Panc1 (cell line): ENCODE results near the gene NCOR2. TPM values are rescaled to one million over a fixed set of nuclear protein-coding genes. Genes with fewer than 3 reads are reported as not detected.

ENCODE experiments used
- ATAC-seq: fragments of 200-7000 bp; cut with Tn5 transposase; 2 replicates; pipeline ENCODE4 v1.9.1; 2020; ENCODE audit warnings: mild to moderate bottlenecking, moderate library complexity
- BruUV-seq: library from RNA; stranded (reverse); fragments of 400-500 nt; replicated peaks from 2 replicates; lab custom pipeline; 2021; lab: Mats Ljungman, UMichigan
- CTCF ChIA-PET: fragments of 300-600 bp; sonication (Branson Sonifier 250); formaldehyde crosslinking; loops from one replicate; lab custom pipeline; 2022; ENCODE audit warnings: antibody characterized with exemption; lab: Charles Lee
- POLR2A ChIA-PET: fragments of 300-600 bp; sonication (Branson Sonifier 250); formaldehyde crosslinking; loops from one replicate; lab custom pipeline; 2022; ENCODE audit warnings: antibody characterized with exemption; lab: Charles Lee
- DNase-seq: peaks from one replicate; pipeline ENCODE4 v3.0.0-alpha.2; 2010; ENCODE audit warnings: low read depth, low spot score
- H3K27ac ChIP-seq: 2 replicates; pipeline ENCODE4 v1.5.1; 2011; ENCODE audit warnings: mild to moderate bottlenecking, low read length, inconsistent platforms
- H3K27me3 ChIP-seq: fragments of 200-500 bp; sonication (Bioruptor generic); 2 replicates; pipeline ENCODE4 v1.6.0; 2014; ENCODE audit warnings: low read length, inconsistent platforms; ENCODE audit not compliant: control insufficient read depth, insufficient read depth
- H3K36me3 ChIP-seq: fragments of 200-500 bp; sonication (Bioruptor generic); 2 replicates; pipeline ENCODE4 v1.5.1; 2014; ENCODE audit warnings: inconsistent platforms, mild to moderate bottlenecking, low read length, moderate library complexity; ENCODE audit not compliant: control insufficient read depth, insufficient read depth
- H3K4me1 ChIP-seq: 2 replicates; pipeline ENCODE4 v1.5.1; 2011; ENCODE audit warnings: inconsistent platforms, mild to moderate bottlenecking, low read length, moderate library complexity; ENCODE audit not compliant: control insufficient read depth, insufficient read depth
- H3K4me3 ChIP-seq, 2 experiments: 2 replicates each; pipeline ENCODE4 v1.5.1; 2011 to 2012; ENCODE audit warnings: low read depth in 2 of 2, low read length in 2 of 2, mild to moderate bottlenecking in 2 of 2, inconsistent platforms in 1 of 2, moderate library complexity in 1 of 2
- H3K9me3 ChIP-seq: fragments of 200-500 bp; sonication (Bioruptor generic); 2 replicates; pipeline ENCODE4 v1.5.1; 2014; ENCODE audit warnings: low read depth, mild to moderate bottlenecking, inconsistent platforms, low read length, moderate library complexity; ENCODE audit not compliant: control insufficient read depth, insufficient read depth
- CTCF ChIP-seq: fragments of 450-650 bp; IDR thresholded peaks from 2 replicates; pipeline ENCODE4 v1.5.1; 2017; ENCODE audit warnings: mild to moderate bottlenecking
- POLR2AphosphoS5 ChIP-seq: IDR thresholded peaks from 2 replicates; pipeline ENCODE4 v1.6.1; 2012; ENCODE audit warnings: mild to moderate bottlenecking, low read depth, low read length, moderate library complexity
- SIN3A ChIP-seq: IDR thresholded peaks from 2 replicates; pipeline ENCODE4 v1.6.1; 2012; ENCODE audit warnings: low read depth, mild to moderate bottlenecking, low read length, moderate library complexity, borderline replicate concordance; ENCODE audit not compliant: insufficient read depth
- TCF7L2 ChIP-seq: IDR thresholded peaks from 2 replicates; pipeline ENCODE4 v1.6.1; 2011; ENCODE audit warnings: mild to moderate bottlenecking, low read depth, low read length, inconsistent platforms
- in situ Hi-C: cut with HindIII; loops from 2 replicates; pipeline ENCODE4 v1.10.0; 2016; ENCODE audit warnings: low sequenced_read_pairs, low pct_unique_long_range_greater_than_20kb
- intact Hi-C: fragments of 100-400 bp; cut with micrococcal nuclease; formaldehyde crosslinking; loops from one replicate; pipeline ENCODE4 v1.10.0; 2022; ENCODE audit not compliant: unreplicated experiment
- total RNA-seq: library from RNA; stranded (reverse); gene quantifications from one replicate; pipeline ENCODE4 v1.2.1, GENCODE V29; 2021; ENCODE audit not compliant: unreplicated experiment
- TF ChIP-seq, protein P1 (sequence below), 2 experiments: IDR thresholded peaks; 2 replicates each; pipeline ENCODE4 v1.6.1; 2011 to 2012; ENCODE audit warnings: low read depth in 2 of 2, control low read depth in 1 of 2, low read length in 1 of 2, mild to moderate bottlenecking in 1 of 2, moderate library complexity in 1 of 2; ENCODE audit not compliant: insufficient read depth in 1 of 2

Gene NCOR2
- total RNA-seq, 1 experiment from 2014 or later, result 461 TPM

GRCh38 chr12:124609041-124609989 lies 41.9 kb upstream of the NCOR2 start:
- no peak overlapping the region for H3K4me3 ChIP-seq
- ATAC-seq (no peak), DNase-seq (no peak)
- CTCF ChIA-PET, result no interaction called here
- intact Hi-C loops, result no loop called here
- peaks cover 16% of the 10 kb centered on the region for H3K4me1 ChIP-seq
- POLR2A ChIA-PET, result no interaction called here
- no TSS peak for BruUV-seq
- H3K27ac ChIP-seq, result no peak overlapping the region
- H3K9me3 ChIP-seq, result no peaks in the 10 kb centered on the region
- in situ Hi-C loops, result no loop called here
- H3K36me3 ChIP-seq, result no peaks in the 10 kb centered on the region
- TF ChIP-seq POLR2AphosphoS5 (no peak), CTCF (no peak), TCF7L2 (peak; percentile 98), SIN3A (no peak)
- TF ChIP-seq, protein P1, sequence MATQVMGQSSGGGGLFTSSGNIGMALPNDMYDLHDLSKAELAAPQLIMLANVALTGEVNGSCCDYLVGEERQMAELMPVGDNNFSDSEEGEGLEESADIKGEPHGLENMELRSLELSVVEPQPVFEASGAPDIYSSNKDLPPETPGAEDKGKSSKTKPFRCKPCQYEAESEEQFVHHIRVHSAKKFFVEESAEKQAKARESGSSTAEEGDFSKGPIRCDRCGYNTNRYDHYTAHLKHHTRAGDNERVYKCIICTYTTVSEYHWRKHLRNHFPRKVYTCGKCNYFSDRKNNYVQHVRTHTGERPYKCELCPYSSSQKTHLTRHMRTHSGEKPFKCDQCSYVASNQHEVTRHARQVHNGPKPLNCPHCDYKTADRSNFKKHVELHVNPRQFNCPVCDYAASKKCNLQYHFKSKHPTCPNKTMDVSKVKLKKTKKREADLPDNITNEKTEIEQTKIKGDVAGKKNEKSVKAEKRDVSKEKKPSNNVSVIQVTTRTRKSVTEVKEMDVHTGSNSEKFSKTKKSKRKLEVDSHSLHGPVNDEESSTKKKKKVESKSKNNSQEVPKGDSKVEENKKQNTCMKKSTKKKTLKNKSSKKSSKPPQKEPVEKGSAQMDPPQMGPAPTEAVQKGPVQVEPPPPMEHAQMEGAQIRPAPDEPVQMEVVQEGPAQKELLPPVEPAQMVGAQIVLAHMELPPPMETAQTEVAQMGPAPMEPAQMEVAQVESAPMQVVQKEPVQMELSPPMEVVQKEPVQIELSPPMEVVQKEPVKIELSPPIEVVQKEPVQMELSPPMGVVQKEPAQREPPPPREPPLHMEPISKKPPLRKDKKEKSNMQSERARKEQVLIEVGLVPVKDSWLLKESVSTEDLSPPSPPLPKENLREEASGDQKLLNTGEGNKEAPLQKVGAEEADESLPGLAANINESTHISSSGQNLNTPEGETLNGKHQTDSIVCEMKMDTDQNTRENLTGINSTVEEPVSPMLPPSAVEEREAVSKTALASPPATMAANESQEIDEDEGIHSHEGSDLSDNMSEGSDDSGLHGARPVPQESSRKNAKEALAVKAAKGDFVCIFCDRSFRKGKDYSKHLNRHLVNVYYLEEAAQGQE (IDR thresholded peaks at IDR 0.05; ENCODE audit: insufficient read depth in 1 of 2, low read depth in 2 of 2, low read length in 1 of 2), result no peak
- H3K27me3 ChIP-seq, result no peaks in the 10 kb centered on the region

- Histone ChIP-seq H3K4me3 (no peak overlapping the region), H3K4me1 (peaks cover 19% of the 10 kb centered on the region)
Observed at GRCh38 chr12:124608450-124608870, 41.0 kb upstream of the NCOR2 start.

More at GRCh38 chr12:124608450-124608870, 41.0 kb upstream of the NCOR2 start:
- TF ChIP-seq, protein P1 (IDR thresholded peaks at IDR 0.05; ENCODE audit: insufficient read depth in 1 of 2, low read depth in 2 of 2, low read length in 1 of 2), result no peak
- TF ChIP-seq SIN3A, result no peak
- TF ChIP-seq TCF7L2, result no peak
- TF ChIP-seq POLR2AphosphoS5, result no peak
- Histone ChIP-seq H3K27ac (no peak overlapping the region), H3K9me3 (no peaks in the 10 kb centered on the region), H3K36me3 (no peaks in the 10 kb centered on the region), H3K27me3 (no peaks in the 10 kb centered on the region)
- DNase-seq, result no peak
- ChIA-PET CTCF (no interaction called here), POLR2A (interaction anchor here (0.5 kb wide), 1 partner anchor 11 kb away, joined by 4 read pairs; no protein-coding TSS in a partner anchor)
- in situ Hi-C loops, result no loop called here
- no TSS peak for BruUV-seq
- ATAC-seq, result no peak
- intact Hi-C loops, result no loop called here
